Measurements from ENCODE around the gene ADIPOR2. TPM values are rescaled to one million over a fixed set of nuclear protein-coding genes. Genes with fewer than 3 reads are reported as not detected.
A peak's percentile ranks its signal among the peaks of the same experiment; 100 is the strongest.

The ADIPOR2 gene, protein sequence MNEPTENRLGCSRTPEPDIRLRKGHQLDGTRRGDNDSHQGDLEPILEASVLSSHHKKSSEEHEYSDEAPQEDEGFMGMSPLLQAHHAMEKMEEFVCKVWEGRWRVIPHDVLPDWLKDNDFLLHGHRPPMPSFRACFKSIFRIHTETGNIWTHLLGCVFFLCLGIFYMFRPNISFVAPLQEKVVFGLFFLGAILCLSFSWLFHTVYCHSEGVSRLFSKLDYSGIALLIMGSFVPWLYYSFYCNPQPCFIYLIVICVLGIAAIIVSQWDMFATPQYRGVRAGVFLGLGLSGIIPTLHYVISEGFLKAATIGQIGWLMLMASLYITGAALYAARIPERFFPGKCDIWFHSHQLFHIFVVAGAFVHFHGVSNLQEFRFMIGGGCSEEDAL
- 23.2 TPM for total RNA-seq

DNA sequence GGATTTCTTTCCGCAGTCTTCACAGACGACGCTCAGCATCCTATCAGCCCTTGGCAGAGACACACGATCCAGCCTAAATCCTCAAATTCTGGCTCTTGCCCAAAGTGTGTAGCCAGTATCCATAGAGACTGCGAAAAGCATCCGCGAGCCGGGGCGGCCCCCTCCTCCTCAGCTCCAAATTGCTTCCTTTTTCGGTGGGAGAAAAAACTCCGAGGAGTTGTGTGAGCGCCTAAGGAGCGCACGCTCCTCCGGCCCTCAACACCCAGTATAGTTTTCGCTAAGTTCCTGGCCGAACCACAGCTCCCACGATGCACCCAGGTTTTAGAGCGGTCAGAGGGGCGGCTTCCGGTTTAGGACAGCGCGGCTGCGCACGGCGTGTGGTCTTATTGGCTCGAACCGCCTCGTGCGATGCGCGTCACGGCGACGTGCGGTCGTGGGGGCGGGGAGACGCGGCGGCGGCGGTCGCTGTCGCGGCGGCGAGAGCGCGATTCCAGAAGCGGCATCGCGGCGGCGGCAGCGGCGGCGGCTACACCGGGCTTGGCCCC is at the start of gene ADIPOR2:
ADIPOR2 (plus strand) TSS at position 493 of the 545 bp plus-strand sequence. CDS start 63,274 bp downstream, outside the sequence.
- DNase-seq (ENCODE audit: low spot score in 2 of 2) (peak; percentile 91 to 93), FAIRE-seq (no peak)

GRCh38 chr12:1642513-1642912 is 48.4 kb upstream of the ADIPOR2 start:
- DNase-seq (ENCODE audit: low spot score in 2 of 2) (no peak), FAIRE-seq (no peak)

GRCh38 chr12:1643043-1643442 is 47.8 kb upstream of the ADIPOR2 start:
- FAIRE-seq: no peak
- no peak for DNase-seq (ENCODE audit: low spot score in 2 of 2)

GRCh38 chr12:1643905-1644533 is 46.9 kb upstream of the ADIPOR2 start:
- DNase-seq (ENCODE audit: low spot score in 2 of 2) (no peak), FAIRE-seq (no peak)

DNA sequence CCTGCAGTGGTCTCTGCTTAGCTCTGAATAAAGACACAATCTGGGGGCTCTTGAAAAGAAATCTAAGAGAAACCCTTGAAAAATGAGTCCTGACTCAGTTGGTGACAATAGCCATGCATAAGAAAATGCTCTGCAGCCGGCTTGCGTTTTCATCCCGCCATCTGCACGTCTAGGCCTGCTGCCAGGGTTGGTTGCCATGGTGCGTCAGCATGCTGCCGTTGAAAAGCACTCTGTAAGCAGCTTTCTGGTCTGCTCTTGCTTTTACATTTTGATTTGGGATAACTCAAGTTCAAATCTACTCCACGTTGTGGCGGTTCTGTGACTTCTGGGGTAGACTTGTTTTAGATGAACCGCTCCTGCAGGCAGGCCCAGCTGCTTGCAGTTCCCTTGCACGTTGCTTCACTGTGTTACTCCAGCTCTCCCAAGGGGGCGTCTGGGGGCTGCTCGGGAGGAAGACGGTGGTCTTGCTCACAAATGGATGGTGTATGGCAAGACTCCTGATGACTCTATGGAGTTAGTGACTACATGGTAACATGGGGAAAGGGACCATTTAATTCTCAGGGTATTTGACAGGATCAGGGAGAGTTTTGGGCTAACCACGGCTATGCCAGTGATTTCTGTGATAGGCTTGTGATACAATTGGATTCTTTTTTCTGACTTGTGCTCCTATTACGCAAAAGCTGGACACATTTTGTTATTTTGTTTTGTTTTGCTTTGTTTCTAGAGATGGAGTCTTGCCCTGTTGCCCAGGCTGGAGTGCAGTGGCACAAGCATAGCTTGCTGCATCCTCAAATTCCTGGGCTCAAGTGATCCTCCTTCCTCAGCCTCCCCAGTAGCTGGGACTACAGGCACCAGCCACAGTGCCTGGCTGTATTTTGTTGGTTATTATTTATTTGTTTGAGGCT is 46.1 kb upstream of the ADIPOR2 start:
- peak; percentile 83 to 85 for DNase-seq (ENCODE audit: low spot score in 2 of 2)
- FAIRE-seq: peak; percentile 23

GRCh38 chr12:1645819-1646218 is 45.1 kb upstream of the ADIPOR2 start:
- DNase-seq (ENCODE audit: low spot score in 2 of 2) (no peak), FAIRE-seq (no peak)

DNA sequence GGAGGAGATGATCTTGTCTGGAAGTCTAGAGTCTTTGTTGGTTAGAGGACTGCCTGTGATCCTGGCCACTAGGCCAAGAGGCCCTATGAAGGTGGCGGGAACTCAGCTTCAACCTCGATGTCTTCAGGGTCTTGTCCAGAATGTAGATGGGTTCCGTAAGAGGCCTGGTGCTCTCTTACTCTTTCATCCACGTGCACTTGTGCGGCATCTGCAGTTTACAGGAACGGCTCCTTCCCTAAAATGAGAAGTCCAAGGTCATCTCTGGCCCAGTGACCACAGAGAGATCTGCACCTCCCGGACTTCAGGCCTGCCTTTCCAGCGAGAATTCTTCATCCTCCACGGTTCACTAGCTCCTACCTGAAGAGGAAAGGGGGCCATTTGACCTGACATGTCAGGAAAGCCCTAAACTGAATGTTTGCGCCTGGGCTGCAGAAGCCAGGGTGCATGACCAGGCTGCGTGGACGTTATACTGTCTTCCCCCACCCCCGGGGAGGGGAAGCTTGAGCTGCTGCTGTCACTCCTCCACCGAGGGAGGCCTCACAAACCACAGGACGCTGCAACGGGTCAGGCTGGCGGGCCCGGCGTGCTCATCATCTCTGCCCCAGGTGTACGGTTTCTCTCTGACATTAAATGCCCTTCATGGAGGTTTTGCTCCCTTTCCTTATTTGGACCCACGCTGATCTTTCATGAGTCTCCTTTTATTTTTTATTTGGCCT is 44.1 kb upstream of the ADIPOR2 start:
- FAIRE-seq: no peak
- DNase-seq (ENCODE audit: low spot score in 2 of 2): no peak

- no peak for FAIRE-seq
- DNase-seq (ENCODE audit: low spot score in 2 of 2): no peak
These were observed 43.6 kb upstream of the ADIPOR2 start for GRCh38 chr12:1647285-1647669.

DNA sequence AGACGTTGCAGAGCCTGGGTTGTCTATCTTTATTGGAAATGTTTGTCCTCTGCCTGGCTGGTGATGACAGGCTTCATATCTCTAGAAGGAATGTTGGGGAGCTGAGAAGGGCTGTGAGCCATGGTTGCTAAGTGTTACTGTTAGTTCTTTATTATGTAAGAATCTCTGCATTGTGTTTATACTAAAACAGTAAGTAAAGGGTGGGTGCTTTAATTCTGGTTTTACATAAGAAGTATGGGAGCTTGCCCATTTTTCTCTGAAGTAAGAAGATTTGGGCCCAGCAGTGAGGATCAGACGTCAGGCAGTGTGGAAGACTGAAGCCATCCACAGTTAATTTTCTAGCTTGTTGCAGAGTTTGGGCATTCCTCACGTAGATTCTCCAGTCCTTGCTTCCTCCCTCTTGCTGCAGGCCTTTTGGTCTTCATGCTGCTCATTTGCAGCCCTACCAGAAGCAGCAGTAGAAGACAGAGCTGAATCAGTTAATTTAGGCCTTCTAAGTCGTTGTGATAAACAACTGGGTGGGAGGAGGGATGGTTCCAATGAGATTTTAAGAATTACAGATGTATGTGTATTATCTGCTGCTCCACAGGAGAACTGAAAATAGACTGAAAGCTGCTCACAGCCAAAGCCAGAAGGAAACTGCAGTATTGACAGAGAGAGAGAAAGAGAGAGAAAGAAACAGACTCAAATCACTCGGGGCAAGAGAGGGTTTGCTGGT is 40.5 kb upstream of the ADIPOR2 start:
- DNase-seq (ENCODE audit: low spot score in 2 of 2) (no peak), FAIRE-seq (no peak)

DNA sequence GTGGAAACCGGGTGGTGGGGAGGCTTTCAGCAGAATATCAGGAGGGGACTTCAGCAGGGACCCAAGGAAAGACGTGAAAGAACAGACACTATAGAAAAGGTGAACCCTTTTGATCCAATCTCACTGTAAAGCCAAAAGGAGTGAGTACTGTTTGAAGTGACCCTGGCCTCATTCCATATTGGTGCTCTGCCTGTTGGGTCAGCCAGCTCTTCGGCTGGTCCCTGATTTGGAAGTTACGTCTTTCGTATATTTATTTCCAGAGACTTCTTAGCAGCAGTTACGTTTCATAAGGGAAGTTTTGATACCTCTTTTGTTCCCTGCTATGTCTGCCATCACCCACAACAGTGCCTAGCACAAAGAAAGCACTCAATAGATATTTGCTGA is 39.9 kb upstream of the ADIPOR2 start:
- no peak for FAIRE-seq

DNA sequence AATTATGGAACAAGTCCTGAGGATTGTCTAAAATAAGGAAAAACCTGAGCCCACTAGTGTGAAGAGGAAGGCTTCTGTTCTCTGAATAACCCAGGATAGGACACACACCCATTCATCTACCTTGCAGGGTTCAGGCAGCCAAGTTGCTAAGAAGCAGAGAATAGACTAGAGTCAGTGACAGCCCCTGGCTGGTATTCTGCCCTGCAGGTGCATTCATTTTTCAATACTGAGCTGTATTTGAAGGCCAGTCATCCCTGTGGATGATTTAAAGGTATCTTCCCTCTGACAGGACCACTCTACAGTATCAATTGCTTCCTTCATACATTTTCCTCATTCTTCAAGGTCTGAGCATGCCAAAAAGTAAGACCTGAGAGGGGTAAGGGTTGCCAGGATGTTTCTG is 38.9 kb upstream of the ADIPOR2 start:
- no peak for DNase-seq (ENCODE audit: low spot score in 2 of 2)
- no peak for FAIRE-seq

More for the DNA sequence above, 39.9 kb upstream of the ADIPOR2 start:
- DNase-seq (ENCODE audit: low spot score in 2 of 2): no peak

DNA sequence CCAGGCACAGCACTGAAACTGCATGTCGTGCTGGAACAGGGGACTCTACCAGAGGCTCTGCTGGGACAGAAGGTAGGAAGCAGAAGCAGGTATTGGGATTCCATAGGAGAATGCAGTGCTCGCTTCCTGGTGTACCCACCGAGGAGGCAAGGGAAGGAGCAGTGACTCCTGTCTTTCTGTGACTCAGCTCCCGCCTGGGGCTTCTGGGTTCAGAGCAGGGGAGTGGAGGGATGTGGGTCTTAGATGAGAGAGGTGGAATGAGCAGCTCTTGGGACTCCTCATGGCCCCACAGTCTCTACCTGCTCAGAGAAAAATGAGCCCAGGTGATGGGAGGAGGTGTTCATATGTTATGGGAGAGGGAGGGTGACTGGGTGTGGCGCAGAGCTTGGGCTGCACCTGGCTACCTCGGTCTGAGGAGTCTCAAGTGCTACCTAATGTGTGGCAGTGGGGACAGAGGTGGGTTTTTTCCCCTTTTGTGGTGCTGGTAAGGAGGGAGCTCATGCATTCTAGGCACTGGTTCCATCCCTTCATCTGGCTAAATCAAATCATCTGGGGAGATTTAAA is 35.6 kb upstream of the ADIPOR2 start:
- no peak for DNase-seq (ENCODE audit: low spot score in 2 of 2)
- FAIRE-seq: no peak

GRCh38 chr12:1656902-1657301 is 34.0 kb upstream of the ADIPOR2 start:
- FAIRE-seq: no peak
- DNase-seq (ENCODE audit: low spot score in 2 of 2): no peak

GRCh38 chr12:1657688-1658087 is 33.2 kb upstream of the ADIPOR2 start:
- DNase-seq (ENCODE audit: low spot score in 2 of 2) (no peak), FAIRE-seq (no peak)

DNA sequence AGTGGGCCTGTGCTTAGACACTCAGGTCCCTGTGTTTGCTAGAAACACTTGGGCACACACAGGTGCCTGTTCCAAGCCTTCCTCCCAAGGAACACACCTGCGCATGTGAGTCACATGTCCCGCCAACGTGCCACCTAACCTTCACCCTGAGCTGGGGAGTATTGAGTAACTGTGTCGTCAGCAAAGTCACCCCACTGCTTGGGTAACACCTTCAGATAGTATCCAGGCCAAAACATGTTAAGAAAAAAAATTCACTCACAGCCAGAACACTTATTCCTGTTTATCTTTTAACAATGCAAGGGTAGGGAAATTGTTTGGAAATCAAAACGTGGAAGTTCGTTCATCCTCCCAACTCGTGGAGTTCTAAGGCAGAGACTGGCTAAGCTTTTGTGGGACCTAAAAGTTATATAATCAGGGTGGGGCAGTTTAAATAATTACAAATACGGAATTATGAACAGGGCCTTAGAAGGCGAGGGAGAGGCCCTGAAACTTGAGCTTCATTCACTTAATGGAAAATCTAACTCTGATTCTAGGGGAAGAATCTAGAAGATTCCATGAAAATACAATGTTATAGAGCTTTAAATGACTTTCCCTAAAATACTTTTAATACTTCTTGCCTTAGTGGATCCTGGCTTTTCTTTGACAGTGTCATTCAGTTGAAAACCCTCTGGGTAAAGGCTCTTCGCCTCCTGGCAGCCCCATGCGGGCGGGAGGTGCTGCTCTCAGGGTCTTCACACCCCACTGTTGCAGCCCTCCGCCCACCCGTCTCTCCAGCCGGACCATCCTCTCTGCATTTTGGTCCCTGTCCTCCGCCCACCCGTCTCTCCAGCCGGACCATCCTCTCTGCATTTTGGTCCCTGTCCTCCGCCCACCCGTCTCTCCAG is 30.3 kb upstream of the ADIPOR2 start:
- no peak for FAIRE-seq
- DNase-seq (ENCODE audit: low spot score in 2 of 2): no peak

DNA sequence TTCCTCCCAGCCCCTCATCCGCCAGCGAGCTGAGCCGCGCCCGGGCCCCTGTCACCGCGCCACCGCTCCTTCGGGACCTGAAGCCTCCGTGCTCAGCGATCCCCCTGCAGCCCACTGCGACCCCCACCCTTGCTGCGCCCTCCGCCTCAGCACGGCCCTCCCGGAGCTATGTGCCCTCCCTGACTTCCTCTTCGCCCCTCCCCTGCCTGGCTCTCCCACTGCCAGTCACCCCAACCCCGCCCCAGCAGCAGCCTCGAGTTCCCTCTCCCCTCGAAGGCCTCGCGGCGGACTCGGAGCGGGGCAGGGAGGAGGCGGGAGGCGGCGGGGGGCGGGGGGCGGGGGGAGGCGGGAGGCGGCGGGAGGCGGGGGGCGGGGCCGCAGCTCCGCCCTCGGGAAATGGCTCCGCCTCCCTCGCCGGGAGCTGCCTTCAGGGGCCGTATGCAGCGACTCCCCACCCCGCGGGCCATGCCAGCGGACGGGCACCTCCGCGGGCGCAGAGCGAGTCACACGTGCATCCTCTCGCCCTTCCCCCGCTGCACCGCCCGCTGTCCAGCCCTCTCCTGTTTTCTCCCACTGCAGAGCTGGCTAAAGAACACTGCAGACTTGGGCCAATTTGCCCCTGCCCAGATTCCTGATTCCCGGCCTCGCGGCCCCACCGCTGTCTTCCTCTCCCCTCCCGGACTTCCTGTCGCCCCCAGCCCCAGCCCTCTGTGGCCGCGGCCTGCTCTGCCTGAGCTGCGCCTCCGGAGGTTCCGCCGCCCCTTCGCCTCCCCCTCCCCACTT is 29.1 kb upstream of the ADIPOR2 start:
- DNase-seq (ENCODE audit: low spot score in 2 of 2) (peak; percentile 87 to 89), FAIRE-seq (no peak)

DNA sequence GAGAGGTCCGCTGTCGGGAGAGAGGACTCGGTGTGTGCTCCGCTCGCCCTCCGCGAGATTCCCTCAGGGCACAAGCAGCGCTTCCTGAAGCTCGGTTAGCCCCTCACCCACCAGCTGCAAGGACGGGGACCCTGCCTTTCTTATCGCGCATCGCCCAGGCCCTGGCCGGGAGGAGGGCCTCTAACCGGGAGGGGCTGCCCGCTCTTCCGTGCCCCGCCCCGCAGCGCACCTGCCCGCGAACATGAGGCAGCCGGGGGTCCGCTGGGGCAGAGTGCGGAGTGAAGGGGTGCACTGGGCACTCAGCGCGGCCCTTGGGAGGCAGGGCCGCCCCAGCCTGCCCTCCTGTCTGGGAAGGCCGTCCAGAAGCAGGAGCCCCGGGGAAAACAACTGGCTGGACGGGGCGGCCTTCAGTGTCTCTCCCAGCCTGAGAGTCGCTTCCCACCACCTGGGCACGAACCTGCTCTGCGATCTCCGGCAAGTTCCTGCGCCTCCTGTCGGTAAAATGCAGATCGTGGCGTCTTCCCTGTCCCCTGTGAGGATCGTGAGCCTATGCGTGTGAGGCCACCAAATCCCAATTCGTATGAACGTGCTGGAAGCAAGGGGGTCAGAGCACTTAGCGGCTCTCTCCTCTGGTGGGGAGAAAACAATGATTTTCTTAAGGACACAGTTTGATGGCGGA is 28.0 kb upstream of the ADIPOR2 start:
- FAIRE-seq: no peak
- DNase-seq (ENCODE audit: low spot score in 2 of 2): no peak
